Breast epithelium (tissue), 4 donors: Measurements from ENCODE around the gene PAIP2. TPM values are rescaled to one million over a fixed set of nuclear protein-coding genes. Genes with fewer than 3 reads are reported as not detected.

ENCODE experiments used
- DNase-seq, 2 donors: peaks; one replicate each; pipeline ENCODE4 v3.0.0-alpha.2; 2019; ENCODE audit warnings: low spot score in 2 of 2
- H3K27ac ChIP-seq, 2 donors: fragments of 200-600 bp; sonication (generic) in 1 of 2; one replicate each; pipeline ENCODE4 v1.5.1; 2016 to 2019; ENCODE audit warnings: mild to moderate bottlenecking in 1 of 2
- H3K27me3 ChIP-seq, 2 donors: fragments of 200-600 bp; sonication (generic) in 1 of 2; one replicate each; pipeline versions ENCODE4 v1.5.1 to v1.6.0; 2017 to 2019; ENCODE audit warnings: control low read depth in 1 of 2, mild to moderate bottlenecking in 1 of 2
- H3K36me3 ChIP-seq: fragments of 200-600 bp; one replicate; pipeline ENCODE4 v1.5.1; 2019
- H3K4me1 ChIP-seq, 2 donors: fragments of 200-600 bp; sonication (generic); one replicate each; pipeline ENCODE4 v1.5.1; 2016 to 2019; ENCODE audit warnings: control low read depth in 1 of 2
- H3K4me3 ChIP-seq, 3 donors: fragments of 200-600 bp; sonication (generic); 1 replicate in 2 of 3; 2 replicates in 1 of 3; pipeline ENCODE4 v1.5.1; 2016 to 2019; ENCODE audit warnings: mild to moderate bottlenecking in 3 of 3, moderate library complexity in 2 of 3
- H3K9me3 ChIP-seq, 2 donors: fragments of 200-600 bp; sonication (generic) in 1 of 2; one replicate each; pipeline ENCODE4 v1.5.1; 2016 to 2019; ENCODE audit warnings: control low read depth in 1 of 2
- CTCF ChIP-seq, 3 donors: fragments of 450-650 bp; IDR thresholded peaks; one replicate each; pipeline ENCODE4 v1.5.1; 2016 to 2017; ENCODE audit warnings: antibody characterized with exemption in 3 of 3, mild to moderate bottlenecking in 3 of 3, moderate library complexity in 3 of 3
- POLR2A ChIP-seq: fragments of 450-650 bp; IDR thresholded peaks from one replicate; pipeline ENCODE4 v1.6.1; 2016; ENCODE audit warnings: antibody characterized with exemption, mild to moderate bottlenecking, moderate library complexity
- POLR2AphosphoS5 ChIP-seq, 3 donors: sonication (generic); formaldehyde crosslinking; IDR thresholded peaks; one replicate each; pipeline ENCODE4 v1.6.1; 2017; ENCODE audit warnings: antibody characterized with exemption in 3 of 3
- intact Hi-C: fragments of 100-400 bp; cut with DNase I; formaldehyde crosslinking; loops from one replicate; pipeline ENCODE4 v1.15.1; 2023; ENCODE audit warnings: low total_unique reads
- total RNA-seq, 3 donors: library from RNA; depleted of rRNA; stranded (reverse); fragments of >200 nt; gene quantifications; one replicate each; pipeline ENCODE4 v1.1.0, GENCODE V29; 2016

The PAIP2 gene
- total RNA-seq, 3 donors from 2014 or later, result 86.3 to 95.4 (median 95.0) TPM

- intact Hi-C loops, result loop anchor here (10.0 kb wide), 1 partner anchor 99 kb away; the partner anchor contains the start of gene PROB1
- DNase-seq, result no peak
- H3K27me3 ChIP-seq, result no peaks in the 10 kb centered on the region
- peaks cover 0 to 17% of the 10 kb centered on the region in 2 donors for H3K4me1 ChIP-seq
- H3K36me3 ChIP-seq, result no peaks in the 10 kb centered on the region
- TF ChIP-seq CTCF (IDR thresholded peaks at IDR 0.05) (no peak), POLR2A (no peak), POLR2AphosphoS5 (IDR thresholded peaks at IDR 0.05) (peak in 1 of 3 donors; percentile 14)
- peak overlapping the region; percentile 86 to 99 (median 91) for H3K4me3 ChIP-seq
- H3K27ac ChIP-seq, result peak overlapping the region; percentile 100
- no peaks in the 10 kb centered on the region for H3K9me3 ChIP-seq
These were observed 46.2 kb upstream of the PAIP2 start for GRCh38 chr5:139295346-139296057.

DNA sequence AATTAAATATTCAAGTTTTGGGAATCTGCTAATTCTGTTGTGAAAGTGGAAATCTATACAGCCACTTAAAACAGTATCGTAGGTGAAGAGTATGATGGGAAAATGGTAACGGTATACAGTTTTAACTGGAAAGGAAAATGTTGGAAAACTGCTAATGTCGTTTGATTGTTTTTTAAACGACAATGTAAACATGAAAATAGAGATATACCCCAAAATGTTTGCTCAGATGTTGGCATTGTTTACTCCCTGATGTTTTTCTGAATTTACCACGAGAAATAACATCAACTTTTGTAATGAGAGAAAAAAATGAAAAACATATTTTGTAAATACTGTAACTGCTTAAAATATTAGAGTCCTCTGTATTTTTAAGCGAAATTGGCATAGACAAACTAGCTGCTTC is 45.5 kb upstream of the PAIP2 start:
- TF ChIP-seq POLR2AphosphoS5 (IDR thresholded peaks at IDR 0.05), result no peak
- no peak for DNase-seq
- Histone ChIP-seq H3K4me1 (peaks cover 0 to 17% of the 10 kb centered on the region in 2 donors), H3K27me3 (no peaks in the 10 kb centered on the region), H3K9me3 (no peaks in the 10 kb centered on the region), H3K36me3 (no peaks in the 10 kb centered on the region), H3K4me3 (peak overlapping the region in 2 of 3 donors; percentile 24 to 91), H3K27ac (peak overlapping the region; percentile 36 to 100)
- intact Hi-C loops, result loop anchor here (10.0 kb wide), 1 partner anchor 99 kb away; the partner anchor contains the start of gene PROB1

DNA sequence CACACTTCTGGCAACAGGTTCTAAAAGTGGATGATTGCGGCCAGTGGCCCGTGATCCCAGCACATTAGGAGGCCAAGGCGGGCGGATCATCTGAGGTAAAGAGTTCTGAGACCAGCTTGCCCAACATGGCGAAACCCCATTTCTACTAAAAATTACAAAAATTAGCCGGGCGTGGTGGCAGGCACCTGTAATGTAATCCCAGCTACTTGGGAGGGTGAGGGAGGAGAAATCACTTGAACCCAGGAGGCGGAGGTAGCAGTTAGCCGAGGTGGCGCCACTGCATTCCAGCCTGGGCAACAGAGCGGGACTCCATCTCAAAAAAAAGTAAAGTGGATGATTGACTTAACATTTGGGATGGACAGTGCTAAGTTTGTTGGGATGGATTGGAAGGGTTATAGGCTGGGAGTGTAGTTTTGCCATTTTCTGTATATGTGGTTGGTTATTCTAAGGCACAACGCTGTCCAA is 44.8 kb upstream of the PAIP2 start:
- Histone ChIP-seq H3K4me1 (peaks cover 0 to 17% of the 10 kb centered on the region in 2 donors), H3K27ac (peak overlapping the region; percentile 36 to 43), H3K27me3 (no peaks in the 10 kb centered on the region), H3K9me3 (no peaks in the 10 kb centered on the region), H3K4me3 (peak overlapping the region in 1 of 3 donors; percentile 24), H3K36me3 (no peaks in the 10 kb centered on the region)
- no peak for DNase-seq
- intact Hi-C loops, result loop anchor here (10.0 kb wide), 1 partner anchor 98 kb away; the partner anchor contains the start of gene PROB1
- TF ChIP-seq POLR2A, result no peak

- DNase-seq, result no peak
- TF ChIP-seq POLR2A (no peak), POLR2AphosphoS5 (IDR thresholded peaks at IDR 0.05) (no peak), CTCF (IDR thresholded peaks at IDR 0.05) (no peak)
- no peaks in the 10 kb centered on the region for H3K9me3 ChIP-seq
- H3K4me3 ChIP-seq, result peak overlapping the region in 1 of 3 donors; percentile 24
- H3K27ac ChIP-seq, result no peak overlapping the region
- no peaks in the 10 kb centered on the region for H3K36me3 ChIP-seq
- intact Hi-C loops, result loop anchor here (10.0 kb wide), 1 partner anchor 97 kb away; the partner anchor contains the start of gene PROB1
- peaks cover 0 to 17% of the 10 kb centered on the region in 2 donors for H3K4me1 ChIP-seq
- H3K27me3 ChIP-seq, result no peaks in the 10 kb centered on the region
These were observed 44.1 kb upstream of the PAIP2 start for GRCh38 chr5:139297439-139298133.

DNA sequence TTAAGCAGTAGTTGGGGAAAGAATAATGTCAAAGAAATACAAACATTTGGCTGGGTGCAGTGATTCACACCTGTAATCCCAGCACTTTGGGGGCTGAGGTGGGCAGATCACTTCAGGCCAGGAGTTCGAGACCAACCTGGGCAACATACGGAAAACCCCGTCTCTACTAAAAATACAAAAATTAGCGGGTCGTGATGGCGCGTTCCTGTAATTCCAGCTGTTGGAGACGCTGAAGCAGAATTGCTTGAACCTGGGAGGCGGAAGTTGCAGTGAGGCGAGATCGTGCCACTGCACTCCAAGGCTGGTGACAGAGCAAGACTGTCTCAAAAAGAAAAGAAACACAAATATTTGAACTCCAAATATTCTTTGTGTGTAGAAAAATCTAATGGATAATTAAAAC is 43.4 kb upstream of the PAIP2 start:
- TF ChIP-seq POLR2A, result no peak
- no peak for TF ChIP-seq POLR2AphosphoS5 (IDR thresholded peaks at IDR 0.05)
- TF ChIP-seq CTCF (IDR thresholded peaks at IDR 0.05), result no peak
- no peak overlapping the region for H3K27ac ChIP-seq
- intact Hi-C loops, result loop anchor here (10.0 kb wide), 1 partner anchor 97 kb away; the partner anchor contains the start of gene PROB1
- H3K4me3 ChIP-seq, result peak overlapping the region in 1 of 3 donors; percentile 31
- DNase-seq, result no peak
- no peaks in the 10 kb centered on the region for H3K27me3 ChIP-seq
- no peaks in the 10 kb centered on the region for H3K36me3 ChIP-seq
- peaks cover 0 to 17% of the 10 kb centered on the region in 2 donors for H3K4me1 ChIP-seq
- no peaks in the 10 kb centered on the region for H3K9me3 ChIP-seq
